ENCODE measurements around the gene AQP5. TPM values are rescaled to one million over a fixed set of nuclear protein-coding genes. Genes with fewer than 3 reads are reported as not detected.
A peak's percentile ranks its signal among the peaks of the same experiment; 100 is the strongest.

AQP5 gene
- 1 to 10 TPM; 1.0 to 1.3 TPM for total RNA-seq
- long read RNA-seq, partial matches to known transcripts = 0 of 1 reads
- long read RNA-seq, other reads (novel, unspliced or antisense) = 0 of 1 reads

DNA sequence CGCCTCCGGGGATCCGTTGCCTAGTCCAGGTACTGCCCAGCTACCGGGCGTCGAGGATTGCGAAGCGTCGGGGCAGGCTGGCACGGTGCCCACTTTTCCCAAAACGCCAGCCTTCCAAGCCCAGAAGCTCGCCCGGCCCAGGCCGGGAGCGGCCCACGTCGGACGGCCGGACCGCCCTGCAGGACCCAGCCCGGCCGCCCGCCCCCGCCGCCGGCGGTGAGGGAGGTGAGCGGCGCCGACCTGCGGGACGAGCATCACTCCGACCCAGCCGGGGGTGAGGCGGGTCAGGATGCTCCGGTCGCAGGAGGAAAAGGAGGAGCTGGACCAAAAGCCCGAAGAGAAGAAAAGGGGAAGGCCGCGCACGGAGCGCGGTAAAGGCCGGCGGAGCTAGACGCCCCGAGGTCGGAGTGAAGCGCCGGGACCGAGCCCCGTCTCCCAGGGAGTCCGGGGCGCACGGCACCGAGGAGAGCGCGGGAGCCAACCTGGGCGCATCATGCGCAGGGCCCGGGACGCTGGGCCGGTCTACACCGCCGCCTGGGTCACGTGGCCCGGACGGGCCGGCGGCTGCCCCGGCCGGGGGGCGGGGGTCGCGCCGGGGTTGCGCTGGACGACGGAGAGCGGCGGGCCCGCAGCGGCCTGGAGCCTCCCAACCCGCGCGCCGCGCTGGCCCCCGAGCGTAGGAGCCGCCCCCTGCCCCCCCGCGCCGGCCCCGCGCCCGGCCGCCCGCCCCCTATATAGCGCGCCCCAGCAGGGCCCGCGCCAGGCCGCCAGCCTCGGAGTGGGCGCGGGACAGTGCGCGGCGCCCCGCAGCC, at the start of gene AQP5:
Gene AQP5 (plus strand): TSS at position 762 of the 812 bp plus-strand sequence. CDS start 146 bp downstream, outside the sequence.
- ATAC-seq (peak; percentile 13 to 19), DNase-seq (no peak)
- intact Hi-C loops (cut with DNase I) = no loop called here

DNA sequence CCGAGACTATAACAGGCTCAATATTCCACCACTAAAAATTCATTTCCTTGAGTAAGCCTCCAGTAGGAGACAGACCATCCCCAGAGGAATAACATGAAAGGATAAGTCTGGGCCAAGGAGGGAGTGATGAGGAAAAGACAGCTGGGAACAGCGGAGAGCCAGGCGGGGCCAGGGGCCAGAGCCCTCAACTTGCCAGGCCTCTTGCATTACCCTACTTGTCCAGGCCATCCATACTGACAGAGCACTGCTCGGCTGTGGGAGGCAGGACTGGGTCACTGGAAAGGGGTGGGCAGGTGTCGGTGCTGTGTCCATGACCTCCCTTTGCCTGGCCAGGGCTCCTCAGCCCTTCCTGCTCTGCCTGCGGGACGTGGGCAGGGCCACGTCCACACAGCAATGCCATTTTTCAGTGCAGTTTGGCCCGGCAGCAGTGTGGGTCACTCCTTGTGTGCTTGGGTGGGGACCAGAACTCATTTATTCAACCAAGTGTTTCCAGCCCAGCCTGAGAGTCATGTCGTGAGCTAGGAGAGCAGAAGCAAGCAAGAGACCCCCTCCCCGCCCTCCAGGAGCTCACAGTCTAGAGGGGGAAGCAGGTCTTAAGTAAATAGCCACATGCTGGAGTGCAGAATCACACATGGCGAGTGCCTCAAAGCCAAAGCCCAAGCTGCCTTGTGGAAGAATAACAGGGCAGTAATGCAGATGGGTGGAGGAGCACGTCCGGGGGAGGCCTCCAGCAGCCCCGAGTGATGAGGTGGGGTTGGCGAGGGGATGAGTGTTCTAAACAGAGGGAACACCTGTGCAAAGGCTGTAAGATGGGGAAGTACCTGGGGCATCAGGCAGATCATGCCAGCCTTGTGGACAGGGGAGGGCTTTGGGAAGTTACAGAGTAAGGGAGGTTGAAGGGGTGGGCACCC, 49.1 kb upstream of the AQP5 start:
- DNase-seq (peak; percentile 52), ATAC-seq (peak; percentile 78 to 87)
- intact Hi-C loops (cut with DNase I) = no loop called here

DNA sequence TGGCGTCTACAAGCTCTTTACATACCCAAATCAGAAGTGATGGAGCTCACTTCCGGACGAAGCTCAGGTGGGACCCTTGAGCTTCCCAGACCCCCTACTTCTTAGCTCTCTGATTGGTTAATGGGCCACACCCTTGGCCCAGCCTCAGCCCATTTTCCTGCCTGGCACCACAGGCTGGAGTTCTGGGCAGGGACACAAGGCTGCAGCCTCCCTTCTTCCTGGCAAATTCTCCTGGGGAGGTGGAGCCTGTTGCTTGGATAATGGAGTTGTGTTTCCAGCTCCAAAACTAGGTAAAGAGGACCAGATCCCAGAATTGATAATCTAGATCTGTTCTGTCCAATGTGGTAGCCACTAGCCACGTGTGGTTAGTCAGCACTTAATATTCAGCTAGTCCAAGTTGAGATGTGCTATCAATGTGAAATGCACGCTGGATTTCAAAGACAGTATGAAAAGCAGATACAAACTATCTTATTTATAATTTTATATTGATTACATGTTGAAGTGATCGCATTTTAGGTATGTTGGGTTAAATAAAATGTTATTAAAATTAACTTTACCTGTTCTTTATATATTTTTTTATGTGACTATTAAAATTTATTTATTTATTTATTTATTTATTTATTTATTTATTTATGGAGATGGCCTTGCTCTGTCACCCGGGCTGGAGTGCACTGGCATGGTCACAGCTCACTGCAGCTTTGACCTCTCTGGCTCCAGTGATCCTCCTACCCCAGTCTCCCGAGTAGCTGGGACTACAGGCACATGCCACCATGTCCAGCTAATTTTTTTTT, 45.3 kb upstream of the AQP5 start:
- no peak for ATAC-seq

DNA sequence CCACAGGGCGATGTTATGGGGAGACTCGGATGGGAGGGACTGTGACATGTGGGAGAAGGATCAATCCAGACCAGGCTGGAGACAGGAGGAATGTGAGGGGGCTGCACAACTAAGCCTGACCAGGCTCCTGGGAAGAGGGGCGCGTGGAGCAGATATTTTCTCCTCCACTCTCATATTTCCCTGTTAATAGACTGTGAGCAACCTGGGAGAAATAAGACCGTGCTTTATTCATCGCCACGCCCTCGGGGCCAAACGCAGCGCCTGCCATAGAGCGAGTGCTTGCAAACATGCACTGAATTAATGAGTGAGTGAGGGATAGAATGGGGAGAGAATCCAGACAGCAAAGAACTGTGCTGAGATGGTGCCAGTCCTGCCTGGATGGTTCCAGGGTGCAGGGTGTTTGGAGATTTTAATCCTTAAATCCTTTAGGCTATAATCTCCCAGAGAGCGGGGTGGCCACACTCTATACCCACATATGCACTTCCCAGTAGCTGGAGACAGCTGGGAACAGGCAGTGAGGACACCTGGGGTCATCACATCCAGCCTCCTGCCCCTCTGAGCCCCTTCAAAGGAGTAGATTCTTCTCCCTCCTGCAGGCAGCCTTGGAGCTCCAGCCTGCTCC, 44.4 kb upstream of the AQP5 start:
- intact Hi-C loops (cut with DNase I) = no loop called here
- no peak for ATAC-seq
- no peak for DNase-seq

More for the DNA sequence above, 45.3 kb upstream of the AQP5 start:
- no peak for DNase-seq
- intact Hi-C loops (cut with DNase I) = no loop called here

DNA sequence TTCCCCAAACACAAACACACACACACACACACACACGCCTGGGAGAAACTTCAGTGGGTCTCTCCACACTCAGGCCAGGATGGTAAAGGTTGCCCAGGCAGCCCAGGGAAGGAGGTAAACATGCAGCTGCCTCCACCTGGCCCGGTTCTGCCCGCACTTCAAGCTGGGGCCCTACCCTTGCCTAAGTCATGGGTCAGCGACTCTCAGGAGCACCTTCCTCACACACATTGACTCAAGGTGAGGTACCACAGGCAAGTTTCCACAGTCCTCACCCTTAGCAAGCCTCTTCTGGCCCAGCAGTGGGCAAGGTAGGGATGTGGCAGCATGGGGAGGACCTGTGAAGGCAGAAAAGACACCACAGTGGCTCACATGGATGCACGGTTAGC, 43.9 kb upstream of the AQP5 start:
- DNase-seq (no peak), ATAC-seq (no peak)
- intact Hi-C loops (cut with DNase I) = no loop called here

DNA sequence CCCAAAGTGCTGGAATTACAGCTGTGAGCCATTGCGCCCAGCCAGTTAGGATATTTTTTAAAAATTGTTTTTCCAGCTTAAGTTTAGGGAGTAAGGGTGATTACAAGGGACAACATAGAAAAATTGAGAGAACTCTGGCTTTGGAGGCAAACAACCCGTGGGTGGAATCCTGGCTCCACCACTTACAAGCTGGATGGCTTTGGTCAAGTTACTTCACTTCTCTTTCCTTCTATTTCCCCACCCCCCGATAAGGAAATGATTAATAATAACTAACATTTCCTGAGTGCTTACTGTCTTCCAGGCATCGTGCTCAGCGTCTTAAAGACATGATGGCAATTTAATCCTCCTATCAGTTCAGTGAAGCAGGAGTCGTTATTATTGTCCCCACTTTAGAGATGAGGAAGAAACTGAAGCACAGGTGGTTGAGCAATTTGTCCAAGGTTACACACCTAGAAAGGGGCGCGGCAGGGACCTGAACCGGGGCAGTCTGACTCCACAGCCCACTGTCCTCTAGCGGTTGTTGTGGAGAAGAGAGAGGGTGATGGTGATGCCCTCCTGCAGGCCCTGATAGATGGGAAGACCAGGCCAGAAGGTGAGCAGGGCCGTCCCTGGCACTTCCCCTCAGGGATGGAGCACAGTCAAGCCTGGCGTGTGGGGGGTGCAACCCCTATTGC, 41.3 kb upstream of the AQP5 start:
- DNase-seq = peak; percentile 50
- peak; percentile 31 to 46 for ATAC-seq

DNA sequence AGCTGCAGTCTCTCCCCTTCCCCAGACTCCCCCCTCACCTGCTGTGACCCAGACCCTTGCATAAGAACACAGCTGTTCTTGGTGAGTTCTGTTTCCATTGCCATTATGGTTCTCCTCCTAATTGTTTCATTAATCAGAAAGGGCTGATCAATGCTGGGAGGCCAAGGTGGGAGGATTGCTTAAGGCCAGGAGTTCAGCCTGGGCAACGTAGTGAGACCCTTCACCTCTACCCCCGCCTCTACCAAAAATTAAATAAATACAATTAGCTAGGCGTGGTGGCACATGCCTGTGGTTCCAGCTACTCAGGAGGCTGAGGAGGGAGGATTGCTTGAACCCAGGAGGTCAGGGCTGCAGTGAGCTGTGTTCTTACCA, 40.8 kb upstream of the AQP5 start:
- no peak for ATAC-seq
- intact Hi-C loops (cut with DNase I) = no loop called here
- no peak for DNase-seq

More for the DNA sequence above, 41.3 kb upstream of the AQP5 start:
- intact Hi-C loops (cut with DNase I) = no loop called here

DNA sequence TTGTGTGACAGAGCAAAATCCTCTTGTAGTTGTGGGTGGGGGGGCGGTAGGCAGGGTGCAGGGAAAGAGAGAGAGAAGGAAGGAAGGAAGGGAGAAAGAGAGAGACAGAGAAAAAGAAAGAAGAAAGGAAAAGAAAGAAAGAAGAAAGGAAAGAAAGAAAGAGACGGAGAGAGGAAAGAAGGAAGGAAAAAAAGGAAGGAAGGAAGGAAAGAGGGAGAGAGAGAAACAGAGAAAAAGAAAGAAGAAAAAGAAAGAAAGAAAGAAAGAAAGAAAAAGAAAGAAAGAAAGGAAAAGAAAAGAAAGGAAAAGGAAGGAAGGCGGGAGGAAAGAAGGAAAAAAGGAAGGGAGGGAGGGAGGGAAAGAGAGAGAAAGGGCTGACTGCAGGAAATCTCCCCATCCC, 40.4 kb upstream of the AQP5 start:
- DNase-seq (no peak), ATAC-seq (no peak)
- intact Hi-C loops (cut with DNase I) = no loop called here

DNA sequence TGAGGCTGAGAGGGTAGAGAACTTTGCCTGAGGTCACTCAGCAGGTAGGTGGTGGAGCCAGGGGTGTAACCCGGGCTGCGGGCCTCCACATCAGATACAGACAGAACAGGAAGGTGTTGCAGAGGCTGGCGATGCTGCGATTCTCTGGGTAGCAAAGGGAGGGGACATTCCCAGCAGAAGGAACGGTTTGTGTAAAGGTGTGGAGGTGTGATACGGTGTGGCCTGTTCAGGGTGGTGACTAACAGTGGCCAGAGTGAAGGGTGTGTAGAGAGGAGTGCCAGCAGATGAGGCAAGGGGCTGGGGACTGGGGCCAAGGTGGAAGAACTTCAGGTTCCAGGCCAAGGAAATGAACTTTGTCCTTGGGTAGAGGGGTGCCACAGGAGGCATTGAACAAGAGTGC, 39.7 kb upstream of the AQP5 start:
- no peak for ATAC-seq
- intact Hi-C loops (cut with DNase I) = no loop called here

DNA sequence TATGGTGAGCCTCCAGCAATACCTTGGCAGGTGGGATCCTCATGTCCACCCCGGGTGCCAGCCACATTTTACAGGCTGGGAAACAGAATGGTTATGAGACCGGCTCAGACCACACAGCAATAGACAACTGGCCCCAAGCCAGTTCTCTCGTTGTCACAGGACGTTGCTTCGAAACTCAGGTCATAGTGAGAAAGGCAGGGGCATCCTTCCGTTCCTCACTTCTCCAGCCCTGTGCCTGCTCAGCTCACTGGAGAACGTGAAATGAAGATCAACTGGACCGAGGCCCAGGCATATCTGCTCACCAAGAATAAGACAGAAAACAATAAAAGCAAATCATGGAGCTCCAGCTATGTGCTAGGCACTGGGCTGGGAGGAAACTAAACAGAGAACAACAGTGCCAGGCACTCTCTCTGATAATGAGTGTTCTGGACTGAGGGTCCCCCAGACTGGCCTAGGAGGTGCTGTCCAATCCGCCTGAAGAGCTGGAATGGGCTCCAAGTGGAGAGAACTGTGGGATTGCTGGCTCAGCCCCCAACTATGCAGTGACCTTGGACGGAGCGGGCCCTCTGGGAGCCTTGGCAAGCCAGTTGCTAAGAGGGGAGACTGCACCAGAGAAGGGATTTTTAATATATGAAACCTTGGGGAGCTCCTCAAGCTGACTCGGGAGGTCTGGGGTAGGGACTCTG, 39.2 kb upstream of the AQP5 start:
- DNase-seq (peak; percentile 47), ATAC-seq (peak; percentile 69 to 87)
- intact Hi-C loops (cut with DNase I) = no loop called here

More for the DNA sequence above, 39.7 kb upstream of the AQP5 start:
- DNase-seq = no peak

DNA sequence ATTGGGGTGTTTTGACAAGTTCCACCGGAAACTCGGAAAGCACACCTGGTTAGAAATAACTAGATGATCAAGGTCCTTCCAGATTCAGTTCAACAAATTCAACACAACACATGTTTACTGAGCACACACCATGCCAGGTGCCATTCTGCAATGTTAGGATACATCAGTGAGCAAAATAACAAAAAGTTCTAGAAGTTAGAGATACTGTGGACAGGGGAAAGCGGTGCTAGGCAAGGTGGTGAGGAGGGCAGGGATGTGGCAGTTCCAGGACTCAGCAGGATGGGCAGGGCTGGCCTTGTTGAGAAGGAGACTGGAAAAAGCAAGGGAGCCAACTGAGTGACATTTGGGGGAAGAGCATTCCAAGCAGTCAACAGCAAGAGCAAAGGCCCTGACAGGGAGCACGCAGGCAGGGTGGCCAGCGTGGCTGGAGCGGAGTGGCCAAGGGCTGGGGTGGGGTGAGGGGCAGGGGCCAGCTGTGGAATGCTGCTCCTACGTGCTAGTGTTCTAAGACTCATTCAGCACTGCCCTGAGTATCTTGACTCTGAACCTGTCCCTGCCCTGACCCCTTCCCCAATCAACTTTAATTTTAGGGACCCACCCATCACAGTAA, 38.5 kb upstream of the AQP5 start:
- DNase-seq = peak; percentile 43
- intact Hi-C loops (cut with DNase I) = no loop called here
- ATAC-seq = peak; percentile 62 to 76

DNA sequence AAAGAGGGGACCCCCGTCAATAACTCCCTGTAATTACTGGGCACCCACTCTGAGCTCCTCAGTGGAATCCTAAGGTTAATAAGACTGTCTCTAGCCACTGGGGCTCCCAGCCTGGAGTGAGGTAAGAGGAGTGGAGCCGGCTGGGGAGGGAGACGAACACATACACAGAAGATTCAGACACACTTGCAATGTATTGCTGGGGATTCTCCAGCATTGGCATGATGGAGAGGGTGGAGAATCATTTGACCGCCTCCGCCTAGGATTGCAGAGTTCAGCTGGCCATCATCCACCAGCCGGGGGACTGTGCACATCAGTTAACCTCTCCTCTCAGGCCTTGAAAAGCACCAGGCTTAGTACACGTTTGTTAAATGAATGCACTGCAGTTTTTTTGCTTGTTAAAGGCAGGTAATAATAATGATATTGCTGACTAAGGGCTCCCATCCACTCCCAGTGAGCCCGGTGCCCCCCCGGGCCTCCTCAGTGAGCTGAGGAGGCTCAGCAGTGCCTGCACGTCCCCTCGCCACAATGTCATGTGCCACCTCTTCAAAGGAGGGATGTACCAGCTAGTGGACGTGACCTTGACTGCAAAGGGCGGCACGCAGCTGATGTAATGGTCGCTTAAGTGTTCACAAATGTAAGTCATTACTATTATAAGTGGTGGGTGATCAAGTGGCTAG, 37.7 kb upstream of the AQP5 start:
- DNase-seq (no peak), ATAC-seq (no peak)
- intact Hi-C loops (cut with DNase I) = no loop called here

DNA sequence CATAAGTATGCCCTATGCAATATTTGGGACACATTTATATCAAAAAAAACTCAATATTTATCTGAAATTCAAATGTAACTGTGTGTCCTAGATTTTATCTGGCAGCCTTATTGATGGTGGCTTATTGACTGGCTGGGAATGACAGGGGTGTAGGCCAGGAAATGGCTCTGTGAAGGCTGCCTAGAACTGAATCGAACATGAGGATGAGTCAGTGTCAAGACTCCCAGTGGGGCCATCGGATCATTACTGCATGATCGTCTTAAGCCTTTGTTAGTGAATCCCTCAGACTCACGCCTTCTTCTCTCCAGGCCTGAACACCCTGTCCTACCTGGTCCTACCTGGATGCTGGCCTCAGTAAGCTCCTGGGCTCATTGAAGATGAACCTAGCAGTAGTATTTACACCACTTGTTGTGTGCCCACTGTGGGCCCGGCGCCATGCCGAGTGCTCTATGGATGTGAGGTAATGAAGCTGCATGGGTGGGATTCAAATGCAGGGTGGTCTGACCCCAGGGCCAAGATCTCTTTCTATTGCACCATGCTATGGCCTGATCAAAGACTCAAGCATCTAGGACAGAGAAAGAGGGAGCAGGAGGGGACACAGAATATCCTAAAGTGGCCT, 36.9 kb upstream of the AQP5 start:
- ATAC-seq (no peak), DNase-seq (no peak)
- intact Hi-C loops (cut with DNase I) = no loop called here

DNA sequence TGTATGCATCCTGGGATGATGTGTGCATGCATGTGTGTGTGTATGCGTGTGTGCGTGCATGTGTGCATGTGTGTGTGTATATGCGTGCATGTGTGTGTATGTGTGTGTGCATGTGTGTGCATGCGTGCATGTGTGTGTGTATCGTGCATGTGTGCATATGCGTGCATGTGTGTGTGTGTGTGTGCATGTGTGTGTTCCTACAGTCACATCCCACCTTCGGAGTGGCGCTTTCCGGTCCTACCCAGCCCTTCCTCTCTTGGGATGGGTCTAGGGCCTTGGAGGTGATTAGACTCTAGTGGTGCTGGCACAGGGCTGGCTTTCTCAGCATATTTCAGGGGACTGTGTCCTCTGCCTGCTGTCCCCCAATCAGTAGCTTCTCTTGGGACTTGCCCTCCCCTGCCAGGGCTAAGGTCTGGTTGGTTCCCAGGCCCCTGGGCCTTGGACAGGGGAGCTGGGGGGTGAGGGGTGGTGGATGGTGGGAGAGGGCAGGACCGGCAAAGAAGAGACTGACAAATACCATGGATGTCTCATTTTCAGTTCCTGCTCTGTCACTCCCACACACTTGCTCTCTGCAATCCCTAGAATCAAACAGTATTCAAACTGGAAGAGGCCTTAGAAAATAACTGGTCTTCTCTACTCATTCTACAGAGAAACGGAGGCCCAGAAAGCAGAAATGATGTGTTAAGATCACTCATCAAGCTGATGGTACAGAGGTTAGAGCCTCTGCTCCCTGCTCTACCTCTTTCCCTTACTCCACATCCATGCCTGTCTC, 36.1 kb upstream of the AQP5 start:
- intact Hi-C loops (cut with DNase I) = no loop called here

DNA sequence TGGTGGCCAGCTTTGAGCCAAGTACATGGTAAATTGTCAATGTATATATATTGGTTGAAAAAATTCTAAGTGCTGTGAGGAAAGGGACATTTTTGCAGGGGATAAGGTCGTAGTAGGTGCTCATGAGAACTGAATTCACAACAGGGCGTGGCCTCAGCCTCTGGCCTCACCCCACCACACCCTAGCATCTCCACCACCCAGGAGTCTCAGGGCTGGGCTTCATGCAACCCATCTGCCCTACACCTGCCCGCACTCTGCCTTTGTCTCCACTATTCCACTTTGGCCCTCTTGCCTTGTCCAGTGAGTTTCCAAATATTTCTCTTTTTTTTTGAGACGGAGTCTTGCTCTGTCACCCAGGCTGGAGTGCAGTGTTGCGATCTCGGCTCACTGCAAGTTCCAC, 33.2 kb upstream of the AQP5 start:
- DNase-seq (no peak), ATAC-seq (no peak)
- intact Hi-C loops (cut with DNase I) = no loop called here

More for the DNA sequence above, 36.1 kb upstream of the AQP5 start:
- ATAC-seq = no peak
- no peak for DNase-seq

DNA sequence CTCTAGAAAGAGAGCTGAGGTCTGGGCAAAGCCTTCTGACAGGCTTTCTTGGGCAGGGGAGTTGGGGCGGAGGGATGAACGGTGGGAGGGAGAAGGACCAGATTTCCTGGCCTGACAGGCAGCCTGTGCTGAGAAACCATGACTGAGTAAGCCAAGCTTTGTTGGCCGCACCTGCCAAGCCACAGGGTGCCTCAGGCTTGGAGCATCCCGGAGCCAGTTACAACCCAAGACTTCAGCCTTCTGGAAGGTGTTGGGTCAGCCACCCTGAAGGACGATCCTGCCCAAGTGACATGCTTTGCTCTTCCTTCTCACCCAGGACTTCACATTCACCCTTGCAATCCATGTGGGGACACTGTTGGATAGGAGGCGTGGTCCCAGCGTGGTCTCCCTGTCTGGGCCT, 32.1 kb upstream of the AQP5 start:
- ATAC-seq = no peak
- intact Hi-C loops (cut with DNase I) = no loop called here
- no peak for DNase-seq
